Hepatocyte (in vitro differentiated cells): Measurements from ENCODE around the gene FBLN1. TPM values are rescaled to one million over a fixed set of nuclear protein-coding genes. Genes with fewer than 3 reads are reported as not detected.

Experiments used
- DNase-seq: peaks from one replicate; pipeline ENCODE4 v3.0.0-alpha.2; 2016; ENCODE audit warnings: low spot score
- H2AFZ ChIP-seq: fragments of 200-600 bp; sonication (generic); 2 replicates; pipeline ENCODE4 v1.6.0; 2016; ENCODE audit warnings: antibody characterized with exemption, mild to moderate bottlenecking
- H3K27ac ChIP-seq: fragments of 200-600 bp; sonication (generic); 2 replicates; pipeline ENCODE4 v1.5.1; 2016; ENCODE audit warnings: mild to moderate bottlenecking
- H3K27me3 ChIP-seq: fragments of 200-600 bp; sonication (generic); 2 replicates; pipeline ENCODE4 v1.6.1; 2016
- H3K36me3 ChIP-seq: fragments of 200-600 bp; sonication (generic); replicated peaks from 2 replicates; pipeline ENCODE4 v1.5.1; 2016; ENCODE audit warnings: low read depth; ENCODE audit not compliant: insufficient read depth
- H3K4me1 ChIP-seq: fragments of 200-600 bp; sonication (generic); 2 replicates; pipeline ENCODE4 v1.5.1; 2016; ENCODE audit warnings: mild to moderate bottlenecking, moderate library complexity; ENCODE audit not compliant: insufficient read depth
- H3K4me2 ChIP-seq: fragments of 200-600 bp; sonication (generic); 2 replicates; pipeline ENCODE4 v1.6.0; 2016
- H3K4me3 ChIP-seq: fragments of 200-600 bp; sonication (generic); 2 replicates; pipeline ENCODE4 v1.5.1; 2016; ENCODE audit warnings: mild to moderate bottlenecking
- H3K79me2 ChIP-seq: fragments of 200-600 bp; sonication (generic); 2 replicates; pipeline ENCODE4 v1.6.0; 2017; ENCODE audit warnings: mild to moderate bottlenecking
- H3K9me2 ChIP-seq: fragments of 200-600 bp; sonication (generic); replicated peaks from 2 replicates; pipeline ENCODE4 v1.6.0; 2017; ENCODE audit warnings: mild to moderate bottlenecking; ENCODE audit not compliant: insufficient read depth
- H3K9me3 ChIP-seq: fragments of 200-600 bp; sonication (generic); 2 replicates; pipeline ENCODE4 v1.5.1; 2016; ENCODE audit warnings: low read depth, mild to moderate bottlenecking
- H4K20me1 ChIP-seq: fragments of 200-600 bp; sonication (generic); 2 replicates; pipeline ENCODE4 v1.6.0; 2016; ENCODE audit warnings: mild to moderate bottlenecking; ENCODE audit not compliant: insufficient read depth, poor library complexity, severe bottlenecking
- CTCF ChIP-seq: fragments of 200-600 bp; sonication (generic); IDR thresholded peaks from 2 replicates; pipeline ENCODE4 v1.5.1; 2016; ENCODE audit warnings: antibody characterized with exemption, mild to moderate bottlenecking; ENCODE audit not compliant: poor library complexity
- EZH2 ChIP-seq: fragments of 200-600 bp; sonication (generic); IDR thresholded peaks from 2 replicates; pipeline ENCODE4 v1.6.1; 2016; ENCODE audit warnings: antibody characterized with exemption, mild to moderate bottlenecking, borderline replicate concordance
- EZH2phosphoT487 ChIP-seq: fragments of 200-600 bp; sonication (generic); IDR thresholded peaks from one replicate; pipeline ENCODE4 v1.6.1; 2018; ENCODE audit warnings: antibody characterized with exemption, mild to moderate bottlenecking, low read depth, moderate library complexity; ENCODE audit not compliant: unreplicated experiment, severe bottlenecking
- WGBS: methylation state at CpG from one replicate; pipeline ENCODE4 v1.1.6; 2016; ENCODE audit warnings: low lambda C conversion rate; ENCODE audit errors: missing lambda C conversion rate; 5-methylcytosine and 5-hydroxymethylcytosine counted together
- polyA plus RNA-seq: library from polyadenylated mRNA; unstranded; fragments of >200 nt; fragmentation: Nextera tagmentation; extraction: Ambion mirVana; gene quantifications from 2 replicates; pipeline ENCODE4 v1.2.1, GENCODE V29; 2016
- total RNA-seq: library from RNA; depleted of rRNA; stranded (reverse); fragments of >200 nt; gene quantifications from 2 replicates; pipeline ENCODE4 v1.2.3, GENCODE V29; 2014

The FBLN1 gene
- total and polyA plus RNA-seq, 2 experiments from 2014 or later: 201 to 669 TPM

GRCh38 chr22:45499746-45500145 is 2.9 kb upstream of the FBLN1 start:
- H3K9me3 ChIP-seq: no peaks in the 10 kb centered on the region
- no peaks in the 10 kb centered on the region for H3K36me3 ChIP-seq
- no peak overlapping the region for H2AFZ ChIP-seq
- DNase-seq: no peak
- no peaks in the 10 kb centered on the region for H4K20me1 ChIP-seq
- H3K9me2 ChIP-seq: no peaks in the 10 kb centered on the region
- no peaks in the 10 kb centered on the region for H3K27me3 ChIP-seq
- TF ChIP-seq CTCF: no peak
- no peak for TF ChIP-seq EZH2phosphoT487
- TF ChIP-seq EZH2: no peak
- no peak overlapping the region for H3K4me3 ChIP-seq
- H3K79me2 ChIP-seq: peaks cover 19% of the 10 kb centered on the region
- 81% methylated on average over 3 of the region's 3 CpGs for WGBS
- no peak overlapping the region for H3K27ac ChIP-seq
- H3K4me2 ChIP-seq: no peak overlapping the region
- H3K4me1 ChIP-seq: peaks cover 37% of the 10 kb centered on the region

- peaks cover 54% of the 10 kb centered on the region for H3K79me2 ChIP-seq
- H3K9me3 ChIP-seq: no peaks in the 10 kb centered on the region
- H3K4me1 ChIP-seq: peaks cover 55% of the 10 kb centered on the region
- no peaks in the 10 kb centered on the region for H3K36me3 ChIP-seq
- 2% methylated on average over 52 of the region's 53 CpGs for WGBS
- H3K4me2 ChIP-seq: peak overlapping the region; percentile 98
- no peak for DNase-seq
- no peaks in the 10 kb centered on the region for H4K20me1 ChIP-seq
- H3K27ac ChIP-seq: peak overlapping the region; percentile 93
- H3K27me3 ChIP-seq: no peaks in the 10 kb centered on the region
- no peak for TF ChIP-seq EZH2
- no peak for TF ChIP-seq CTCF
- H3K9me2 ChIP-seq: no peaks in the 10 kb centered on the region
- H2AFZ ChIP-seq: peak overlapping the region; percentile 49
- peak overlapping the region; percentile 94 for H3K4me3 ChIP-seq
These were observed 550 bp downstream of the FBLN1 start for GRCh38 chr22:45503050-45503815.

GRCh38 chr22:45503816-45504372 is 1.2 kb downstream of the FBLN1 start:
- peaks cover 5% of the 10 kb centered on the region for H4K20me1 ChIP-seq
- TF ChIP-seq EZH2 (no peak), CTCF (no peak), EZH2phosphoT487 (no peak)
- peak overlapping the region; percentile 43 for H2AFZ ChIP-seq
- H3K27me3 ChIP-seq: no peaks in the 10 kb centered on the region
- peaks cover 52% of the 10 kb centered on the region for H3K4me1 ChIP-seq
- no peaks in the 10 kb centered on the region for H3K9me3 ChIP-seq
- peak overlapping the region; percentile 98 for H3K4me2 ChIP-seq
- H3K36me3 ChIP-seq: no peaks in the 10 kb centered on the region
- 9% methylated on average over 14 of the region's 15 CpGs for WGBS
- H3K79me2 ChIP-seq: peaks cover 60% of the 10 kb centered on the region
- peak overlapping the region; percentile 94 for H3K4me3 ChIP-seq
- H3K27ac ChIP-seq: peak overlapping the region; percentile 93
- no peak for DNase-seq
- no peaks in the 10 kb centered on the region for H3K9me2 ChIP-seq
